Liver (tissue), 3 donors: ENCODE data around the gene TBCB.

Experiments used
- FOXA1 ChIP-seq: IDR thresholded peaks from 2 replicates; pipeline ENCODE4 v1.6.1; 2016; ENCODE audit warnings: antibody characterized with exemption
- GABPA ChIP-seq, 2 donors: IDR thresholded peaks in 1 of 2; conservative IDR thresholded peaks in 1 of 2; 2 replicates each; pipeline ENCODE4 v1.6.1; 2016; ENCODE audit warnings: antibody characterized with exemption in 2 of 2, mild to moderate bottlenecking in 1 of 2, moderate library complexity in 1 of 2
- JUND ChIP-seq, 2 donors: IDR thresholded peaks; 2 replicates each; pipeline ENCODE4 v1.6.1; 2016; ENCODE audit warnings: antibody characterized with exemption in 2 of 2
- RAD21 ChIP-seq, 2 donors: IDR thresholded peaks; 2 replicates each; pipeline ENCODE4 v1.6.1; 2016; ENCODE audit warnings: antibody characterized with exemption in 2 of 2, mild to moderate bottlenecking in 2 of 2
- TAF1 ChIP-seq: conservative IDR thresholded peaks from 2 replicates; pipeline ENCODE4 v1.6.1; 2016; ENCODE audit warnings: antibody characterized with exemption, mild to moderate bottlenecking
- YY1 ChIP-seq: IDR thresholded peaks from 2 replicates; pipeline ENCODE4 v1.6.1; 2016; ENCODE audit warnings: antibody characterized with exemption, mild to moderate bottlenecking
- TF ChIP-seq, protein P1 (sequence below): fragments of 150-350 bp; IDR thresholded peaks from 2 replicates; pipeline ENCODE4 v1.5.1; 2017; ENCODE audit warnings: improper control_type of control experiment, low read depth, low read length; ENCODE audit not compliant: missing input control
- TF ChIP-seq, protein P2 (sequence below): IDR thresholded peaks from 2 replicates; pipeline ENCODE4 v1.6.1; 2016; ENCODE audit warnings: antibody characterized with exemption
- TF ChIP-seq, protein P3 (sequence below): IDR thresholded peaks from 2 replicates; pipeline ENCODE4 v1.6.1; 2016; ENCODE audit warnings: antibody characterized with exemption
- TF ChIP-seq, protein P4 (sequence below): IDR thresholded peaks from 2 replicates; pipeline ENCODE4 v1.6.1; 2016; ENCODE audit warnings: antibody characterized with exemption
- TF ChIP-seq, protein P5 (sequence below): IDR thresholded peaks from 2 replicates; pipeline ENCODE4 v1.6.1; 2016; ENCODE audit warnings: antibody characterized with exemption, mild to moderate bottlenecking
- donor health status: healthy.
- donor health status: healthy.

GRCh38 chr19:36169084-36169760 is 54.0 kb downstream of the TBCB start:
- TF ChIP-seq, protein P1, sequence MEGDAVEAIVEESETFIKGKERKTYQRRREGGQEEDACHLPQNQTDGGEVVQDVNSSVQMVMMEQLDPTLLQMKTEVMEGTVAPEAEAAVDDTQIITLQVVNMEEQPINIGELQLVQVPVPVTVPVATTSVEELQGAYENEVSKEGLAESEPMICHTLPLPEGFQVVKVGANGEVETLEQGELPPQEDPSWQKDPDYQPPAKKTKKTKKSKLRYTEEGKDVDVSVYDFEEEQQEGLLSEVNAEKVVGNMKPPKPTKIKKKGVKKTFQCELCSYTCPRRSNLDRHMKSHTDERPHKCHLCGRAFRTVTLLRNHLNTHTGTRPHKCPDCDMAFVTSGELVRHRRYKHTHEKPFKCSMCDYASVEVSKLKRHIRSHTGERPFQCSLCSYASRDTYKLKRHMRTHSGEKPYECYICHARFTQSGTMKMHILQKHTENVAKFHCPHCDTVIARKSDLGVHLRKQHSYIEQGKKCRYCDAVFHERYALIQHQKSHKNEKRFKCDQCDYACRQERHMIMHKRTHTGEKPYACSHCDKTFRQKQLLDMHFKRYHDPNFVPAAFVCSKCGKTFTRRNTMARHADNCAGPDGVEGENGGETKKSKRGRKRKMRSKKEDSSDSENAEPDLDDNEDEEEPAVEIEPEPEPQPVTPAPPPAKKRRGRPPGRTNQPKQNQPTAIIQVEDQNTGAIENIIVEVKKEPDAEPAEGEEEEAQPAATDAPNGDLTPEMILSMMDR: no peak
- TF ChIP-seq, protein P2, sequence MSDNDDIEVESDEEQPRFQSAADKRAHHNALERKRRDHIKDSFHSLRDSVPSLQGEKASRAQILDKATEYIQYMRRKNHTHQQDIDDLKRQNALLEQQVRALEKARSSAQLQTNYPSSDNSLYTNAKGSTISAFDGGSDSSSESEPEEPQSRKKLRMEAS: no peak
- TF ChIP-seq FOXA1 (no peak), GABPA (IDR thresholded peaks at IDR 0.05 in 1 of 2, conservative IDR thresholded peaks at IDR 0.05 in 1 of 2) (no peak), JUND (IDR thresholded peaks at IDR 0.05) (no peak), YY1 (no peak), RAD21 (IDR thresholded peaks at IDR 0.05) (no peak), TAF1 (no peak)
- TF ChIP-seq, protein P3, sequence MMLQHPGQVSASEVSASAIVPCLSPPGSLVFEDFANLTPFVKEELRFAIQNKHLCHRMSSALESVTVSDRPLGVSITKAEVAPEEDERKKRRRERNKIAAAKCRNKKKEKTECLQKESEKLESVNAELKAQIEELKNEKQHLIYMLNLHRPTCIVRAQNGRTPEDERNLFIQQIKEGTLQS: no peak
- TF ChIP-seq, protein P4, sequence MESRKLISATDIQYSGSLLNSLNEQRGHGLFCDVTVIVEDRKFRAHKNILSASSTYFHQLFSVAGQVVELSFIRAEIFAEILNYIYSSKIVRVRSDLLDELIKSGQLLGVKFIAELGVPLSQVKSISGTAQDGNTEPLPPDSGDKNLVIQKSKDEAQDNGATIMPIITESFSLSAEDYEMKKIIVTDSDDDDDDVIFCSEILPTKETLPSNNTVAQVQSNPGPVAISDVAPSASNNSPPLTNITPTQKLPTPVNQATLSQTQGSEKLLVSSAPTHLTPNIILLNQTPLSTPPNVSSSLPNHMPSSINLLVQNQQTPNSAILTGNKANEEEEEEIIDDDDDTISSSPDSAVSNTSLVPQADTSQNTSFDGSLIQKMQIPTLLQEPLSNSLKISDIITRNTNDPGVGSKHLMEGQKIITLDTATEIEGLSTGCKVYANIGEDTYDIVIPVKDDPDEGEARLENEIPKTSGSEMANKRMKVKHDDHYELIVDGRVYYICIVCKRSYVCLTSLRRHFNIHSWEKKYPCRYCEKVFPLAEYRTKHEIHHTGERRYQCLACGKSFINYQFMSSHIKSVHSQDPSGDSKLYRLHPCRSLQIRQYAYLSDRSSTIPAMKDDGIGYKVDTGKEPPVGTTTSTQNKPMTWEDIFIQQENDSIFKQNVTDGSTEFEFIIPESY: no peak
- TF ChIP-seq, protein P5, sequence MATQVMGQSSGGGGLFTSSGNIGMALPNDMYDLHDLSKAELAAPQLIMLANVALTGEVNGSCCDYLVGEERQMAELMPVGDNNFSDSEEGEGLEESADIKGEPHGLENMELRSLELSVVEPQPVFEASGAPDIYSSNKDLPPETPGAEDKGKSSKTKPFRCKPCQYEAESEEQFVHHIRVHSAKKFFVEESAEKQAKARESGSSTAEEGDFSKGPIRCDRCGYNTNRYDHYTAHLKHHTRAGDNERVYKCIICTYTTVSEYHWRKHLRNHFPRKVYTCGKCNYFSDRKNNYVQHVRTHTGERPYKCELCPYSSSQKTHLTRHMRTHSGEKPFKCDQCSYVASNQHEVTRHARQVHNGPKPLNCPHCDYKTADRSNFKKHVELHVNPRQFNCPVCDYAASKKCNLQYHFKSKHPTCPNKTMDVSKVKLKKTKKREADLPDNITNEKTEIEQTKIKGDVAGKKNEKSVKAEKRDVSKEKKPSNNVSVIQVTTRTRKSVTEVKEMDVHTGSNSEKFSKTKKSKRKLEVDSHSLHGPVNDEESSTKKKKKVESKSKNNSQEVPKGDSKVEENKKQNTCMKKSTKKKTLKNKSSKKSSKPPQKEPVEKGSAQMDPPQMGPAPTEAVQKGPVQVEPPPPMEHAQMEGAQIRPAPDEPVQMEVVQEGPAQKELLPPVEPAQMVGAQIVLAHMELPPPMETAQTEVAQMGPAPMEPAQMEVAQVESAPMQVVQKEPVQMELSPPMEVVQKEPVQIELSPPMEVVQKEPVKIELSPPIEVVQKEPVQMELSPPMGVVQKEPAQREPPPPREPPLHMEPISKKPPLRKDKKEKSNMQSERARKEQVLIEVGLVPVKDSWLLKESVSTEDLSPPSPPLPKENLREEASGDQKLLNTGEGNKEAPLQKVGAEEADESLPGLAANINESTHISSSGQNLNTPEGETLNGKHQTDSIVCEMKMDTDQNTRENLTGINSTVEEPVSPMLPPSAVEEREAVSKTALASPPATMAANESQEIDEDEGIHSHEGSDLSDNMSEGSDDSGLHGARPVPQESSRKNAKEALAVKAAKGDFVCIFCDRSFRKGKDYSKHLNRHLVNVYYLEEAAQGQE: no peak
